Heart left ventricle (tissue), 13 donors: ENCODE results near the gene WDR70.
"Not testable (repeated sequence)": the region's sequence is repeated elsewhere in the genome, so short reads cannot be mapped to it uniquely, and the experiment has no call there.

Experiments
- CTCF ChIP-seq, 12 donors: fragments of 200-600 bp; sonication (generic) in 4 of 12; IDR thresholded peaks; one replicate each; pipeline versions ENCODE4 v1.5.0 to v1.8.0; 2018 to 2022; ENCODE audit warnings: antibody characterized with exemption in 12 of 12, mild to moderate bottlenecking in 5 of 12
- POLR2A ChIP-seq, 2 donors: fragments of 450-650 bp; IDR thresholded peaks; one replicate each; pipeline ENCODE4 v1.6.1; 2017; ENCODE audit warnings: antibody characterized with exemption in 2 of 2, mild to moderate bottlenecking in 2 of 2, moderate library complexity in 2 of 2
- donor health status: ischemic (EF 13 %, LVEDD 7.1; RV severe dilation, severe dysfunction).
- donor health status: DM: no; HTN: yes; CAD: no.
- donor health status: DM: no; HTN: no; CAD: no.
- donor health status: ischemic (EF 25% LVEDD 6.9; RV normal size, moderate dysfunction).
- donor health status: ischemic (EF 25% LVEDD 5.7; RV mildly dilated, moderate dysfunction).
- donor health status: ischemic (EF 35%, LVEDD 5.7; RV mildly dilated, moderate dysfunction).
- donor health status: nonischemic (EF 11% LVEDD 7.7; RV severe dilation, severe dysfunction).
- donor health status: DM: yes; HTN: yes; CAD: no.
- donor health status: PGD.
- donor health status: ischemic (EF 29% LVEDD 5.4; RV normal size, mild dysfunction).
- donor health status: nonischemic (EF 23%, LVEDD 6.1; RV moderate dilation, normal function).

GRCh38 chr5:37674361-37674760 is 295.2 kb downstream of the WDR70 start:
- TF ChIP-seq POLR2A, CTCF (IDR thresholded peaks at IDR 0.05): not testable (repeated sequence)
